GM19372 (cell line): ENCODE measurements around the gene BCAS4.
"Not testable (repeated sequence)": the region's sequence is repeated elsewhere in the genome, so short reads cannot be mapped to it uniquely, and the experiment has no call there.

Source experiments
- ATAC-seq: cut with Tn5 transposase; IDR thresholded peaks from one replicate; pipeline ENCODE4 v1.9.1; 2021; ENCODE audit warnings: mild to moderate bottlenecking, low read depth, moderate library complexity; ENCODE audit not compliant: unreplicated experiment

BCAS4 gene, protein sequence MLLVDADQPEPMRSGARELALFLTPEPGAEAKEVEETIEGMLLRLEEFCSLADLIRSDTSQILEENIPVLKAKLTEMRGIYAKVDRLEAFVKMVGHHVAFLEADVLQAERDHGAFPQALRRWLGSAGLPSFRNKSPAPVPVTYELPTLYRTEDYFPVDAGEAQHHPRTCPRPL

DNA sequence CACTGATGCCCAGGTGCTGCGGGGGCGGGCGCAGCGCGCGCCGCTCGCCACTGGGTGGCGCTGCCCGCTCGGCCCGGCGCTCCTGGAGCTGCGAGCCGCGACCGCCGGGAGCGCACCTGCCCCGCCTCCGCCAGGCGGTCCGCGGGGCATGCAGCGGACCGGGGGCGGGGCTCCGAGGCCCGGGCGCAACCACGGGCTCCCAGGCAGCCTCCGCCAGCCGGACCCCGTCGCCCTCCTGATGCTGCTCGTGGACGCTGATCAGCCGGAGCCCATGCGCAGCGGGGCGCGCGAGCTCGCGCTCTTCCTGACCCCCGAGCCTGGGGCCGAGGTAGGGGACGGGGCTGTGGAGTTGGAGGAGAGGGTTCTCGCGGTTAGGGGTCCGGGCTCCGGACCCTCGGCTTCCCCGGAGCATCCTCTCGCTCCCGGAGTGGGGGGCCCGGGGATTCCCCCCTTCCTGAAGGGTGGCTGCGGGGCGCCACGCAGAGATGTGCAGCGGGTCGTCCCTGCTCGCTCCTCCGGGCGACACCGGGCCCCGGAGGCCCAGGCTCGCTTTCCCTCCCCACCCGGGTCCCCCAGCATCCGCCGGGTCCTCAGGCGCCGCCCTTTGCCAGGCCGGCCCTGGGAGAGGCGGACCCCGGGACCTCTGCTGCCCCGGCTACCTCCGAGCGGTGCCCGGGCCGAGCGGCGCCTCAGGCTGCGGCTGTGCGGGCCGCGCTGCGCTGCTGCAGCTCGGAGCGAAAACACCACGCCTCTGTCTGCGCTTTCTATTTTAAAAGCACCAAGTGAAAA lies at the start of gene BCAS4:
Gene BCAS4 (plus strand): TSS at position 216 of the 789 bp plus-strand sequence. CDS start 23 bp downstream, at position 239.
- peak; percentile 76 for ATAC-seq

- ATAC-seq = no peak
Observed at GRCh38 chr20:50745634-50746137, 49.2 kb upstream of the BCAS4 start.

GRCh38 chr20:50746138-50746940 lies 48.5 kb upstream of the BCAS4 start:
- no peak for ATAC-seq

- ATAC-seq = no peak
Observed at GRCh38 chr20:50747275-50747674, 47.6 kb upstream of the BCAS4 start.

DNA sequence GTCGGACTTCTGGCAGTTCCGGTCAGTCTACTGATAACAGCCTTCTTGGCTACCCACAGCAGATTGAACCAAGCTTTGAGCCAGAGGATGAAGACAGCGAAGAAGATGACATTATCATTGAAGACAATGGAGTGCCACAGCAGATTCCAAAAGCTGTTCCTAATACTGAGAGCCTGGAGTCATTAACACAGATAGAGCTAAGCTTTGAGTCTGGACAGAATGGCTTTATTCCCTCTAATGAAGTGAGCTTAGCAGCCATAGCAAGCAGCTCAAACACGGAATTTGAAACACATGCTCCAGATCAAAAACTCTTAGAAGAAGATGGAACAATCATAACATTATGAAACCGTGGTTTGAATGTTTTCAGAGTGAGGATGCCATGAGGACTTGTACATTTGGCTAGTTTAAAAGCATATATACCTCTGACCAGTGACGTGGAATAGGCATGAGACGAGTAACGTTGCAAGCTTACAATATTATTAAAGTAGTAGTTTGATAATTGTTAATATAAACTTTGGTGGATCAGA lies 44.7 kb upstream of the BCAS4 start:
- ATAC-seq = no peak

DNA sequence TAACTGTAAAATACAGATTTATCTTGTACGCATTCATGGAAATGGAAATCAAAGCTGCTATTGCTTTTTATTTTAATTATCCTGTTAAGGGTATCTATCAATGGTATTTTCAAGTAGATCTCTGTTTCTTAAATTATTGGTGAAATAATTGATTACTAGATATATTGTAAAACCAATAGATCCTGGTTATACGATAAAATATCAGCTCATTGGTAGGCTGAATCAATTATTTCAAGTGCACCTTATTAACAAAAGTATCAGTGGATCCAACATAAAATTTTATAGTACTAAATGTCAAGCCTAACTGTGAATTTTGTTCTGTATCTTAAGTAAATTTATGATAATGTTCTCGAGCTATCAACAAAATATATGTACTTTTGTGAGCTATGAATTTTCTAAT lies 41.7 kb upstream of the BCAS4 start:
- ATAC-seq = no peak

GRCh38 chr20:50754420-50754819 lies 40.4 kb upstream of the BCAS4 start:
- ATAC-seq = no peak

DNA sequence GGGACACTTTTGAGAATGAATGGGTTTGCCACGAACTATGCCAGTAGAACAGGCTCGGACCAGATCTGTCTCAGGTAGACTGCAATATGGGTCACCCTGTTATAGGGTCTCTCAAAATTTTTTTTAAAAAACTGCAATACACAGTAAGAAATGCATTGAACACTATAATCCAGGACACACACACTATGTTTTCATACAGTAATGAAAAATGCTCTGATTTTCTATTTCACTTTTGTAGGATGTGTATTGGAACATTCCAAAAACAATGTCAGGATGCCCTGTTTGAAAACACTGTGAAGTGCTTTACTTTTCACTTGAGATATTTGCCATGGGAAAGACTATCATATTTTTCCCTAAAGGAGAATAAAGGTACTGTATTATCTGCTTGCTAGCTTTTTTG lies 38.4 kb upstream of the BCAS4 start:
- ATAC-seq = no peak

- ATAC-seq = no peak
Observed at GRCh38 chr20:50758469-50758868, 36.4 kb upstream of the BCAS4 start.

- no peak for ATAC-seq
Observed at GRCh38 chr20:50758992-50759391, 35.9 kb upstream of the BCAS4 start.

DNA sequence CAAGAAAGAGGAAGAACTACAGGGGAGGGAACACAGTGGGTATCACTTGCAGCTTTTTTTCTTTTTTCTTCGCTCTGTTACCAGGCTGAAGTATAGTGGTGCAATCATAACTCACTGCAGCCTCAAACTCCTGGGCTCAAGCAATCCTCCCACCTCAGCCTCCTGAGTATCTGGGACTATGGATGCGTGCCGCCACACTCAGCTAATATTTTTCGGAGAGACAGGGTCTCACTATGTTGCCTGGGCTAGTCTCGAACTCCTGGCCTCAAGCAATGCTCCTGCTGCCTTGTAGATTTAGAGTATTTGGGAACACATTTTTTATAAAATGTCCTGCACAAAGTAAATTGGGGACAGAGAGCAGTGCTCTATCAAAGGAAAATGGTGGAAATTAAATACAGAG lies 35.2 kb upstream of the BCAS4 start:
- ATAC-seq = no peak

GRCh38 chr20:50762045-50762422 lies 32.8 kb upstream of the BCAS4 start:
- ATAC-seq = no peak

DNA sequence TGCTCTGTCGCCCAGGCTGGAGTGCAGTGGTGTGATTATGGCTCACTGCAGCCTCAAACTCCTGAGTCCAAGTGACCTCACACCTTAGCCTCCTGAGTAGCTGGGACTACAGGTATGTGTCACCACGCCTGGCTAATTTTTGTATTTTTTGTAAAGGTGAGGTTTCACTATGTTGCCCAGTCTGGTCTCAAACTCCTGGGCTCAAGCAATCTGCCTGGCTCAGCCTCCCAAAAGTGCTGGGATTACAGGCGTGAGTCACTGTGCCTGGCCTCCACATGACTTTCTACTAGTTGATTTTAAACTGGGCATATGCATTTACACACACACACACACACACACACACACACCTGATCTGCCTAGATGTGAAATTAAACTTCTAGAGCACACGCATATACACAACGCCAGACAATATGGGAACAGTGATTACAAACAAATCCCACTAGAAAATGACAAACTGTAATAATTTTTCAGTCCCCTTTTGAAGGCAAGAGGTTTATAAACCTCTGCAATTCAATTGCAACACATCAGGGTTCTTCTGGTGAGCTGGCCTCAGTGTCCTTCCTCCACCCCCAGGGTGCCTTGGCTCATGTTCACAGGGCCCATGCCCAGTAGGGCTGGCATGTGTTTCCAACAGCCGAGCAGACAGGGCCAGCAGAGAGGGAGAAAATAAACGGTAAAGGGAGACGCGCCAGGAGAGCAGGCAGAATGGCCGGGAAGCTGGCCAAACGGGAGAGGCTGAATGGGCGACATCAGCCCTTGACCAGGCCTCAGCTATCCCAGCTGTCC lies 32.2 kb upstream of the BCAS4 start:
- no peak for ATAC-seq

DNA sequence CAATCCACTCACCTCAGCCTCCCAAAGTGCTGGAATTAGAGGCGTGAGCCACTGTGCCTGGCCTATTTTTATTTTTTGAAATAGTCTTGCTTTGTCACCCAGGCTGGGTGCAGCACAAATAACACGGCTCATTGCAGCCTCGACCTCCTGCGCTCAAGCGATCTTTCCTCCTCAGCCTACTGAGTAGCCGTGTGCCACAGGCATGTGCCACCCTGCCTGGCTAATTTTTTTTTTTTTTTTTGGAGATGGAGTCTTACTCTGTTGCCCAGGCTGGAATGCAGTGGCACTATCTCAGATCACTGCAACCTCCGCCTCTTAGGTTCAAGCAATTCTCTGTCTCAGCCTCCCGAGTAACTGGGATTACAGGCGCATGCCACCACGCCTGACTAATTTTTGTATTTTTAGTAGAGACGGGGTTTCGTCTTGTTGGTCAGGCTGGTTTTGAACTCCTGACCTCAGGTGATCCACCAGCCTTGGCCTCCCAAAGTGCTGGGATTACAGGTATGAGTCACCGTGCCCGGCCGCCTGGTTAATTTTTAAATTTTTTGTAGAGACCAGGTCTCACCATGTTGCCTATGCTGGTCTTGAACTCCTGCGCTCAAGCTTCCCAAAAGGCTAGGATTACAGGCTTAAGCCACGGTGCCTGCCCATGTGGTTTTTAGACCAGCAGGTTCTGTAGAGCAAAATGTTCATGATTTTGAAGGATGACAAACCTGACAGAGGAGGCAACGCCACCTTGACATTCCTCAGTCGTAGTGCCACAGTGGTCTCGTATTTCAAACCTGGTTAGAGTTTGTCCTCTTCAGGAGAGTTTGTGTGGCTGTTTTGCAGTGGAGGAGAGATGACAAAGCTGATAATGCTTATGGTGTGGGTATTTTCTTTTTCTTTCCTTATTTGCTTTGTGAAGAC lies 31.1 kb upstream of the BCAS4 start:
- ATAC-seq = not testable (repeated sequence)

GRCh38 chr20:50765251-50765650 lies 29.6 kb upstream of the BCAS4 start:
- not testable (repeated sequence) for ATAC-seq

DNA sequence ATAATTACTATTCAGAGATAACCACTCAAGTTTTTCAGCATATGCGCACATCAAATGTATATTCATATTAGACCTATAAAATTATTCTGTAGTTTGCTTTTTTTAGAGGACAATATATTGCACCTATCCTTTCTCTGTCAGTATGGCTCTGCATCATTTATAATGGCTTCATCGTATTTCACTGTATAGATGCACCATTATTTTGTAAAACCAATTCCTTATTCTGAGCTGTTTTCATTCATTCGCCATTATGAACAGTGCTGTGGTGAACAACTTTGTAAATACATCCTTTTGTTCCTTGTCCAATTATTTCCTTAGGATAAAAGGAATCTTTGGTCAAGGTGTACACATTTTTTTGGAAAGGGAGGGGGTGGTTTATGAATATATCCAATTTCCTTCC lies 29.2 kb upstream of the BCAS4 start:
- no peak for ATAC-seq

GRCh38 chr20:50766955-50767809 lies 27.7 kb upstream of the BCAS4 start:
- ATAC-seq = not testable (repeated sequence)

- ATAC-seq = not testable (repeated sequence)
Observed at GRCh38 chr20:50768991-50769390, 25.9 kb upstream of the BCAS4 start.
